SU-DHL-6 (cell line): ENCODE data around the gene SERPINI1.

ENCODE experiments used
- EZH2phosphoT487 ChIP-seq: fragments of 200-600 bp; sonication (generic), shearing (Covaris generic); conservative IDR thresholded peaks from 2 replicates; pipeline ENCODE4 v1.6.1; 2018; ENCODE audit warnings: mild to moderate bottlenecking, antibody characterized with exemption, low read length, moderate library complexity, mixed read lengths
- TF ChIP-seq, protein P1 (sequence below): fragments of 200-600 bp; sonication (generic); IDR thresholded peaks from one replicate; pipeline ENCODE4 v1.5.1; 2017; ENCODE audit warnings: antibody characterized with exemption, mild to moderate bottlenecking, low read length, moderate library complexity; ENCODE audit not compliant: insufficient read depth, poor library complexity, severe bottlenecking

DNA sequence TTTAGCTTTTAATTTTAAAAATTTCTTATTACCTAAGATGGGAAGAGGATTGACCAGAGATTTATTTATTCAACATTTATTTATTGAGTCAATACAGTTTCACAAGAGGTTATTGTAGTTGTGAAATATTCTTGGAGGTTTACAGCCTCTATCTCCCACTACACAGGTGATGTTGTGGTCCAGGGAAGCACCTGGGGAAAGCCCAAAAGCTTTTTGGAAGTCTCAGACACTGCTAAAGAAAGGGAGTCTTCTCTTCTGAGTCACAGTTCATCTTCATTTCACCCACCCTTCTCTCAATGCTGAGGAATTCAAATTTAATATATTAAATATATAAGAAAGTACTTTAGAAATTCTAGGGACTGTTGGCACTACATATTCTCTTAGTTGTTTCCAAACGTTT is 41.8 kb downstream of the SERPINI1 start:
- TF ChIP-seq, protein P1, sequence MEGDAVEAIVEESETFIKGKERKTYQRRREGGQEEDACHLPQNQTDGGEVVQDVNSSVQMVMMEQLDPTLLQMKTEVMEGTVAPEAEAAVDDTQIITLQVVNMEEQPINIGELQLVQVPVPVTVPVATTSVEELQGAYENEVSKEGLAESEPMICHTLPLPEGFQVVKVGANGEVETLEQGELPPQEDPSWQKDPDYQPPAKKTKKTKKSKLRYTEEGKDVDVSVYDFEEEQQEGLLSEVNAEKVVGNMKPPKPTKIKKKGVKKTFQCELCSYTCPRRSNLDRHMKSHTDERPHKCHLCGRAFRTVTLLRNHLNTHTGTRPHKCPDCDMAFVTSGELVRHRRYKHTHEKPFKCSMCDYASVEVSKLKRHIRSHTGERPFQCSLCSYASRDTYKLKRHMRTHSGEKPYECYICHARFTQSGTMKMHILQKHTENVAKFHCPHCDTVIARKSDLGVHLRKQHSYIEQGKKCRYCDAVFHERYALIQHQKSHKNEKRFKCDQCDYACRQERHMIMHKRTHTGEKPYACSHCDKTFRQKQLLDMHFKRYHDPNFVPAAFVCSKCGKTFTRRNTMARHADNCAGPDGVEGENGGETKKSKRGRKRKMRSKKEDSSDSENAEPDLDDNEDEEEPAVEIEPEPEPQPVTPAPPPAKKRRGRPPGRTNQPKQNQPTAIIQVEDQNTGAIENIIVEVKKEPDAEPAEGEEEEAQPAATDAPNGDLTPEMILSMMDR, result no peak
- TF ChIP-seq EZH2phosphoT487, result no peak
